ENCODE results near the gene VGLL4. TPM values are rescaled to one million over a fixed set of nuclear protein-coding genes. Genes with fewer than 3 reads are reported as not detected.

Gene VGLL4
- total RNA-seq, 2 experiments from 2014 or later: 36.1 to 74.5 TPM

DNA sequence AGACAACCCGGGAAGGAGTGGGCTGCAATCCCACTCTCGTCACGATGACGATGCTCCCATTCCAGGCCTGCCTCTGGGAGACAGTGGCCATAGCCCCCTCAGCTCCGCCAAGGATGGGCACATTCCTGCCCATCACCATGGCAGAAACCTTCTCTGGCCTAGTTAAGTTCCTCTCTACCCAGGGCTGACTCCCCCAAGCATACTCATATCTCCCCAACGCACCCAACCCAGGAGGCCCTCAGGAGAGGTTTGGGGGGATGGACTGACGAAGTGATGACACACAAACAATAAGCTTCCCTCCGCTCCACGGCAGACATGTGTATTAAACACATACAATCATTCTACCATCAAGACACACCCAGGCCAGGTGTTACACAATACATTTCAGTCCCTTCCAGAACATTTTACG is 60.1 kb downstream of the VGLL4 start:
- peaks cover 19% of the 10 kb centered on the region; the same call in 1 of the 2 replicates for H3K36me3 ChIP-seq (ENCODE audit: insufficient read depth, low read length)
- H2AFZ ChIP-seq (ENCODE audit: low read length): no peak overlapping the region
- no peaks in the 10 kb centered on the region for H3K9me3 ChIP-seq (ENCODE audit: low read length)
- ChIA-PET POLR2A (interaction anchor here (0.9 kb wide), 1 partner anchor 42 kb away, joined by 3 read pairs; no protein-coding TSS in a partner anchor), CTCF (ENCODE audit: unreplicated experiment) (no interaction called here)
- H3K4me1 ChIP-seq (ENCODE audit: insufficient read depth, low read length, poor library complexity, severe bottlenecking): peaks cover 32% of the 10 kb centered on the region
- TF ChIP-seq EZH2phosphoT487 (IDR thresholded peaks at IDR 0.05; ENCODE audit: borderline replicate concordance, low read depth, low read length): no peak
- TF ChIP-seq, protein P1, sequence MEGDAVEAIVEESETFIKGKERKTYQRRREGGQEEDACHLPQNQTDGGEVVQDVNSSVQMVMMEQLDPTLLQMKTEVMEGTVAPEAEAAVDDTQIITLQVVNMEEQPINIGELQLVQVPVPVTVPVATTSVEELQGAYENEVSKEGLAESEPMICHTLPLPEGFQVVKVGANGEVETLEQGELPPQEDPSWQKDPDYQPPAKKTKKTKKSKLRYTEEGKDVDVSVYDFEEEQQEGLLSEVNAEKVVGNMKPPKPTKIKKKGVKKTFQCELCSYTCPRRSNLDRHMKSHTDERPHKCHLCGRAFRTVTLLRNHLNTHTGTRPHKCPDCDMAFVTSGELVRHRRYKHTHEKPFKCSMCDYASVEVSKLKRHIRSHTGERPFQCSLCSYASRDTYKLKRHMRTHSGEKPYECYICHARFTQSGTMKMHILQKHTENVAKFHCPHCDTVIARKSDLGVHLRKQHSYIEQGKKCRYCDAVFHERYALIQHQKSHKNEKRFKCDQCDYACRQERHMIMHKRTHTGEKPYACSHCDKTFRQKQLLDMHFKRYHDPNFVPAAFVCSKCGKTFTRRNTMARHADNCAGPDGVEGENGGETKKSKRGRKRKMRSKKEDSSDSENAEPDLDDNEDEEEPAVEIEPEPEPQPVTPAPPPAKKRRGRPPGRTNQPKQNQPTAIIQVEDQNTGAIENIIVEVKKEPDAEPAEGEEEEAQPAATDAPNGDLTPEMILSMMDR (conservative IDR thresholded peaks at IDR 0.05; ENCODE audit: low read length): no peak
- no peaks in the 10 kb centered on the region for H3K9me2 ChIP-seq (ENCODE audit: insufficient read depth, low read length)
- H4K20me1 ChIP-seq (ENCODE audit: insufficient read depth, low read length): peaks cover 41% of the 10 kb centered on the region
- H3K79me2 ChIP-seq (ENCODE audit: insufficient read depth, low read depth, low read length): peaks cover 69% of the 10 kb centered on the region
- no peak overlapping the region for H3K27ac ChIP-seq (ENCODE audit: low read depth, low read length, poor library complexity, severe bottlenecking)
- intact Hi-C loops (cut with micrococcal nuclease; ENCODE audit: unreplicated experiment): loop anchor here (10.0 kb wide), 1 partner anchor 61 kb away; the partner anchor contains the start of gene VGLL4
- no peak for DNase-seq (ENCODE audit: low spot score)
- peak overlapping the region; percentile 78 for H3K4me2 ChIP-seq (ENCODE audit: low read length)
- BruUV-seq (replicated peaks): no TSS peak
- no peak overlapping the region for H3K4me3 ChIP-seq (ENCODE audit: low read depth, low read length, poor library complexity, severe bottlenecking)

DNA sequence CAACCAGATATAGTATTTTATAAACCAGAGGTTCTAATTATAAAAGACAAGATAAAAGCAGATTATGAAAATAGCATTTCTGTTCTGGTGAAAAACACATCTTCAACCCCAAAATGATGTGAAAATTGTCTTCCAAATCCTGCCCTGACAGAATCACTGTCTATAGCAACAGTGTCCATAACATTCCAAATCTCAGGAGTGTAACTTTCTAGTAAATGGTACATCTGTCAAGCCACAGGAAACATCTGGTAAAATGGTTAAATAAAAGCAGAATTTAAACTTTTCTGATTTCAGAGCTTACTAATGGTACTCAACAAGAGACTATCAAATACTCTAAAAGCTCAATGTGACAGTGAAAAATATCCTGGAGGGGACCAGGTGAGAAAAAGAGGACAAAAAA is 60.5 kb downstream of the VGLL4 start:
- H3K4me1 ChIP-seq (ENCODE audit: insufficient read depth, low read length, poor library complexity, severe bottlenecking): peaks cover 28% of the 10 kb centered on the region
- no peak for DNase-seq (ENCODE audit: low spot score)
- no peak overlapping the region for H3K27ac ChIP-seq (ENCODE audit: low read depth, low read length, poor library complexity, severe bottlenecking)
- H3K9me2 ChIP-seq (ENCODE audit: insufficient read depth, low read length): no peaks in the 10 kb centered on the region
- no peaks in the 10 kb centered on the region for H3K9me3 ChIP-seq (ENCODE audit: low read length)
- peak overlapping the region; percentile 53 for H3K4me3 ChIP-seq (ENCODE audit: low read depth, low read length, poor library complexity, severe bottlenecking)
- no peak overlapping the region for H2AFZ ChIP-seq (ENCODE audit: low read length)
- BruUV-seq (replicated peaks): no TSS peak
- TF ChIP-seq EZH2phosphoT487 (IDR thresholded peaks at IDR 0.05; ENCODE audit: borderline replicate concordance, low read depth, low read length): no peak
- ChIA-PET CTCF (ENCODE audit: unreplicated experiment) (no interaction called here), POLR2A (interaction anchor here (0.9 kb wide), 1 partner anchor 42 kb away, joined by 3 read pairs; no protein-coding TSS in a partner anchor)
- peaks cover 41% of the 10 kb centered on the region for H4K20me1 ChIP-seq (ENCODE audit: insufficient read depth, low read length)
- H3K36me3 ChIP-seq (ENCODE audit: insufficient read depth, low read length): peaks cover 16% of the 10 kb centered on the region; the same call in 1 of the 2 replicates
- H3K4me2 ChIP-seq (ENCODE audit: low read length): peak overlapping the region; percentile 78
- intact Hi-C loops (cut with micrococcal nuclease; ENCODE audit: unreplicated experiment): loop anchor here (10.0 kb wide), 1 partner anchor 62 kb away; the partner anchor contains the start of gene VGLL4
- peaks cover 67% of the 10 kb centered on the region for H3K79me2 ChIP-seq (ENCODE audit: insufficient read depth, low read depth, low read length)

DNA sequence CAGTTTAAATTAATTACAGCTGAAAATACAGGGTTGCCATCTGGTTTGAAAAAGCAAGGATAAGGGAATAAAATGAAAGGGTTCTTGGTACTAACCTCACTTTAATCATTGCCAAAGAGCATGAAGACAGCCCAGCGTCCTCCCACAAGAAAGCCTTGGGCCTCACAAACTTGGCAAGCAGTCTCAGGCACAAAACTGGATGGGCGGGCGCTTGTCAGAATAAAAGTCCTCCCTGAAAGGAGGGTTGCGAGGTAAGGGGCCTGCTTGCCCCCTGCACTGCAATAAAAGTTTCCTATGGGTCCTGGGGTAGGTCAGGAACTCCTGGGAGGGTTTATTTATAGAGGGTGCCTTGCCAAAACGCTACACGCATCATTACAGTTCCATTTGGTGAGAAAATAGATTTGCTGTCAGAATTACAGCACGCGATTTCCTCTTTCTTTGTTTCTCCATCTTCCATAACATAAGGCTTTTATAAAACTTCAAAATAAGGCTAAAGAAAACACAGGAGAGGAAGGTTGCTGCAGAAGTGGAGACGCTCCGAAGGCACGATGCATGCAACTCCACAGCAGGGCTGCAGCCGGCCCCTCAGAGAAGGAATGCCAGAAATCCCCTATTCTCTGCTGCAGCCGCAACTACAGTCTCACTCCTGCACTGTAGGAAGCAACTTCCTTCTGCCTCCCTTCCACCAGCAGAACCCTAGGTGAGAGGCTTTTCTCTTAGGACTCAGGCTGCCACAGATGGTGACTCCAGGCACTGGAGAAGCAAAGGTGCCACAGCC is 61.3 kb downstream of the VGLL4 start:
- Histone ChIP-seq H4K20me1 (ENCODE audit: insufficient read depth, low read length) (peaks cover 41% of the 10 kb centered on the region), H3K36me3 (ENCODE audit: insufficient read depth, low read length) (peaks cover 14% of the 10 kb centered on the region; the same call in 1 of the 2 replicates), H3K79me2 (ENCODE audit: insufficient read depth, low read depth, low read length) (peaks cover 70% of the 10 kb centered on the region; the same call in 1 of the 2 replicates), H3K4me3 (ENCODE audit: low read depth, low read length, poor library complexity, severe bottlenecking) (peak overlapping the region; percentile 53), H2AFZ (ENCODE audit: low read length) (no peak overlapping the region), H3K4me2 (ENCODE audit: low read length) (peak overlapping the region; percentile 78), H3K9me3 (ENCODE audit: low read length) (no peaks in the 10 kb centered on the region), H3K4me1 (ENCODE audit: insufficient read depth, low read length, poor library complexity, severe bottlenecking) (peaks cover 26% of the 10 kb centered on the region), H3K9me2 (ENCODE audit: insufficient read depth, low read length) (no peaks in the 10 kb centered on the region), H3K27ac (ENCODE audit: low read depth, low read length, poor library complexity, severe bottlenecking) (peak overlapping the region; percentile 10)
- POLR2A ChIA-PET: no interaction called here
- CTCF ChIA-PET (ENCODE audit: unreplicated experiment): no interaction called here
- TF ChIP-seq, protein P1 (conservative IDR thresholded peaks at IDR 0.05; ENCODE audit: low read length): no peak
- TF ChIP-seq EZH2phosphoT487 (IDR thresholded peaks at IDR 0.05; ENCODE audit: borderline replicate concordance, low read depth, low read length): no peak
- peak; percentile 31 for DNase-seq (ENCODE audit: low spot score)
- BruUV-seq (replicated peaks): no TSS peak
- intact Hi-C loops (cut with micrococcal nuclease; ENCODE audit: unreplicated experiment): loop anchor here (10.0 kb wide), 1 partner anchor 62 kb away; the partner anchor contains the start of gene VGLL4

Measured in OCI-LY7 (cell line).